Measurements from ENCODE around the gene ALOX15B. TPM values are rescaled to one million over a fixed set of nuclear protein-coding genes. Genes with fewer than 3 reads are reported as not detected.

The ALOX15B gene
- total and polyA plus RNA-seq, 10 of the 15 experiments (the other 5 are each of a cell fraction or from before 2014, with no cell fraction given), result 0.01 TPM; not detected in 9

GRCh38 chr17:8020776-8021564 lies 17.9 kb upstream of the ALOX15B start:
- Histone ChIP-seq H2AFZ (ENCODE audit: control insufficient read depth, low read depth, low read length) (no peak overlapping the region), H3K9ac (ENCODE audit: control insufficient read depth, insufficient read depth, low read length) (no peak overlapping the region), H3K9me3 (replicated peaks; ENCODE audit: control insufficient read depth, insufficient read depth, low read length) (no peaks in the 10 kb centered on the region), H3K36me3 (ENCODE audit: control insufficient read depth in 2 of 2, insufficient read depth in 2 of 2, low read length in 1 of 2) (no peaks in the 10 kb centered on the region), H4K20me1 (ENCODE audit: control insufficient read depth, insufficient read depth) (no peaks in the 10 kb centered on the region), H3K27ac (ENCODE audit: control insufficient read depth, insufficient read depth) (no peak overlapping the region), H3K79me2 (ENCODE audit: control insufficient read depth, insufficient read depth, low read length) (no peaks in the 10 kb centered on the region), H3K4me2 (ENCODE audit: control insufficient read depth, insufficient read depth) (no peak overlapping the region), H3K4me1 (ENCODE audit: control insufficient read depth, insufficient read depth, low read length) (no peaks in the 10 kb centered on the region), H3K27me3 (replicated peaks in 1 of 2; ENCODE audit: control insufficient read depth in 2 of 2, insufficient read depth in 2 of 2, low read length in 1 of 2) (peaks cover 3 to 5% of the 10 kb centered on the region in 2 experiments; a peak in 3 of 4 replicates), H3K4me3 (no peak overlapping the region)
- DNase-seq (ENCODE audit: low read depth, low spot score) (no peak), FAIRE-seq (no peak), ATAC-seq (no peak)
- CTCF ChIA-PET, result interaction anchor here (0.9 to 5.5 kb wide), 4 partner anchors 20 to 121 kb away, joined by 3 to 87 read pairs (median 4); no protein-coding TSS in a partner anchor
- RAD21 ChIA-PET (ENCODE audit: unreplicated experiment), result interaction anchor here (1.1 kb wide), 1 partner anchor 32 kb away, joined by 4 read pairs; no protein-coding TSS in a partner anchor
- in situ Hi-C loops (cut with MboI), result no loop called here
- POLR2A ChIA-PET, result interaction anchor here (1.1 kb wide), 1 partner anchor 21 kb away, joined by 3 read pairs; no protein-coding TSS in a partner anchor
- SMC1A ChIA-PET (ENCODE audit: uncharacterized antibody, unreplicated experiment), result interaction anchor here (1.2 to 4.7 kb wide), 3 partner anchors 19 to 38 kb away, joined by 4 to 32 read pairs (median 8); no protein-coding TSS in a partner anchor
- WGBS (ENCODE audit: insufficient coverage, insufficient replicate concordance, low lambda C conversion rate, missing lambda C conversion rate), result 26% methylated on average over 9 of the region's 9 CpGs
- intact Hi-C loops (cut with micrococcal nuclease; ENCODE audit: unreplicated experiment), result no loop called here
- no TSS peak for BruUV-seq (replicated peaks)
- no peak for TF ChIP-seq NFYA (IDR thresholded peaks at IDR 0.05; ENCODE audit: borderline replicate concordance, low read depth, low read length)
- no peak for TF ChIP-seq SMAD5 (IDR thresholded peaks at IDR 0.05; ENCODE audit: low read depth)
- no peak for TF ChIP-seq POLR2AphosphoS5 (IDR thresholded peaks at IDR 0.05; ENCODE audit: low read length)
- TF ChIP-seq, protein P1, sequence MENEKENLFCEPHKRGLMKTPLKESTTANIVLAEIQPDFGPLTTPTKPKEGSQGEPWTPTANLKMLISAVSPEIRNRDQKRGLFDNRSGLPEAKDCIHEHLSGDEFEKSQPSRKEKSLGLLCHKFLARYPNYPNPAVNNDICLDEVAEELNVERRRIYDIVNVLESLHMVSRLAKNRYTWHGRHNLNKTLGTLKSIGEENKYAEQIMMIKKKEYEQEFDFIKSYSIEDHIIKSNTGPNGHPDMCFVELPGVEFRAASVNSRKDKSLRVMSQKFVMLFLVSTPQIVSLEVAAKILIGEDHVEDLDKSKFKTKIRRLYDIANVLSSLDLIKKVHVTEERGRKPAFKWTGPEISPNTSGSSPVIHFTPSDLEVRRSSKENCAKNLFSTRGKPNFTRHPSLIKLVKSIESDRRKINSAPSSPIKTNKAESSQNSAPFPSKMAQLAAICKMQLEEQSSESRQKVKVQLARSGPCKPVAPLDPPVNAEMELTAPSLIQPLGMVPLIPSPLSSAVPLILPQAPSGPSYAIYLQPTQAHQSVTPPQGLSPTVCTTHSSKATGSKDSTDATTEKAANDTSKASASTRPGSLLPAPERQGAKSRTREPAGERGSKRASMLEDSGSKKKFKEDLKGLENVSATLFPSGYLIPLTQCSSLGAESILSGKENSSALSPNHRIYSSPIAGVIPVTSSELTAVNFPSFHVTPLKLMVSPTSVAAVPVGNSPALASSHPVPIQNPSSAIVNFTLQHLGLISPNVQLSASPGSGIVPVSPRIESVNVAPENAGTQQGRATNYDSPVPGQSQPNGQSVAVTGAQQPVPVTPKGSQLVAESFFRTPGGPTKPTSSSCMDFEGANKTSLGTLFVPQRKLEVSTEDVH (IDR thresholded peaks at IDR 0.05; ENCODE audit: low read depth, partially characterized antibody), result no peak
- no peak for TF ChIP-seq GABPA (IDR thresholded peaks at IDR 0.05; ENCODE audit: low read depth)
